HepG2 (cell line): ENCODE results near the gene OVOL3. TPM values are rescaled to one million over a fixed set of nuclear protein-coding genes. Genes with fewer than 3 reads are reported as not detected.
A peak's percentile ranks its signal among the peaks of the same experiment; 100 is the strongest.

Experiments used
- E2F2 ChIP-seq: sonication (generic); formaldehyde crosslinking; IDR thresholded peaks from 2 replicates; pipeline ENCODE4 v1.4.0; 2020; ENCODE audit warnings: missing genetic modification reagents, borderline replicate concordance
- EZH2 ChIP-seq: conservative IDR thresholded peaks from 2 replicates; pipeline ENCODE4 v1.6.1; 2012; ENCODE audit warnings: mild to moderate bottlenecking, low read depth, low read length, moderate library complexity
- GMEB2 ChIP-seq: IDR thresholded peaks from 2 replicates; pipeline ENCODE4 v1.6.1; 2016; ENCODE audit warnings: missing biosample characterization, missing genetic modification reagents, low read depth
- HNF1B ChIP-seq: sonication (generic); formaldehyde crosslinking; IDR thresholded peaks from 2 replicates; pipeline ENCODE4 v1.5.1; 2020; ENCODE audit warnings: mild to moderate bottlenecking, moderate library complexity, missing genetic modification reagents
- JUND ChIP-seq: sonication (generic); formaldehyde crosslinking; IDR thresholded peaks from 2 replicates; pipeline ENCODE4 v1.8.0; 2022; ENCODE audit warnings: mild to moderate bottlenecking, missing genetic modification reagents
- LCORL ChIP-seq, 2 experiments: fragments of 450-650 bp in 1 of 2; sonication (generic) in 1 of 2; formaldehyde crosslinking in 1 of 2; IDR thresholded peaks; 2 replicates each; pipeline versions ENCODE4 v1.5.0 to v1.6.1; 2017 to 2020; ENCODE audit warnings: antibody characterized with exemption in 1 of 2, missing genetic modification reagents in 1 of 2
- MBNL3 ChIP-seq: fragments of 250-450 bp; sonication (Bioruptor Pico); conservative IDR thresholded peaks from 2 replicates; pipeline ENCODE4 v1.8.0; 2022; ENCODE audit warnings: mild to moderate bottlenecking, inconsistent platforms
- MTA1 ChIP-seq: sonication (generic); formaldehyde crosslinking; IDR thresholded peaks from 2 replicates; pipeline ENCODE4 v1.4.0; 2020; ENCODE audit warnings: missing genetic modification reagents, mild to moderate bottlenecking, borderline replicate concordance
- NFATC3 ChIP-seq: sonication (generic); formaldehyde crosslinking; IDR thresholded peaks from 2 replicates; pipeline ENCODE4 v1.5.1; 2020; ENCODE audit warnings: mild to moderate bottlenecking, missing genetic modification reagents
- SNRNP70 ChIP-seq: fragments of 200-400 bp; formaldehyde crosslinking; IDR thresholded peaks from 2 replicates; pipeline ENCODE4 v1.6.1; 2017; ENCODE audit warnings: mild to moderate bottlenecking, low read depth, low read length, moderate library complexity
- SYNCRIP ChIP-seq: fragments of 200-400 bp; formaldehyde crosslinking; IDR thresholded peaks from 2 replicates; pipeline ENCODE4 v1.6.1; 2018; ENCODE audit warnings: mild to moderate bottlenecking, low read depth, low read length; ENCODE audit not compliant: insufficient read depth
- YY1 ChIP-seq: IDR thresholded peaks from 2 replicates; pipeline ENCODE4 v1.6.1; 2011; ENCODE audit warnings: low read length, low read depth, moderate library complexity, mild to moderate bottlenecking; ENCODE audit not compliant: insufficient read depth, insufficient replicate concordance
- ZBTB7A ChIP-seq: sonication (generic); formaldehyde crosslinking; IDR thresholded peaks from 2 replicates; pipeline ENCODE4 v1.8.0; 2022; ENCODE audit warnings: mild to moderate bottlenecking, missing genetic modification reagents
- ZMYM4 ChIP-seq: sonication (generic); formaldehyde crosslinking; IDR thresholded peaks from 2 replicates; pipeline ENCODE4 v1.8.1; 2023; ENCODE audit warnings: mild to moderate bottlenecking, missing genetic modification reagents
- ZNF263 ChIP-seq: sonication (generic); formaldehyde crosslinking; IDR thresholded peaks from 2 replicates; pipeline ENCODE4 v1.4.0; 2020; ENCODE audit warnings: missing genetic modification reagents
- ZNF430 ChIP-seq: sonication (generic); formaldehyde crosslinking; IDR thresholded peaks from 2 replicates; pipeline ENCODE4 v1.9.0; 2021; ENCODE audit warnings: mild to moderate bottlenecking, missing genetic modification reagents
- ZNF616 ChIP-seq: sonication (generic); formaldehyde crosslinking; IDR thresholded peaks from 2 replicates; pipeline ENCODE4 v1.5.0; 2020; ENCODE audit warnings: low read depth, mild to moderate bottlenecking, missing genetic modification reagents
- ZSCAN20 ChIP-seq: sonication (generic); formaldehyde crosslinking; IDR thresholded peaks from 2 replicates; pipeline ENCODE4 v1.4.0; 2020; ENCODE audit warnings: missing genetic modification reagents, mild to moderate bottlenecking, borderline replicate concordance
- polyA plus RNA-seq, 8 experiments: library from polyadenylated mRNA; depleted of rRNA in 3 of 8; stranded (reverse) in 7 of 8; unstranded in 1 of 8; fragments of >200 nt; fragmentation: Illumina TruSeq in 4 of 8; extraction: Trizol in 4 of 8; gene quantifications; 2 replicates each; pipeline versions ENCODE4 v1.2.1 to v1.2.3, GENCODE V29; 2011 to 2016; ENCODE audit warnings: low read depth in 4 of 8, missing spikeins in 1 of 8, mixed read lengths in 1 of 8; ENCODE audit not compliant: insufficient read depth in 1 of 8
- total RNA-seq, 5 experiments: library from RNA; depleted of rRNA; stranded (reverse); fragments of >200 nt; fragmentation: Illumina TruSeq; extraction: Trizol; gene quantifications; 2 replicates each; pipeline ENCODE4 v1.2.3, GENCODE V29; 2016; ENCODE audit warnings: low read depth in 1 of 5
- TF ChIP-seq, protein P1 (sequence below): fragments of 450-650 bp; IDR thresholded peaks from 2 replicates; pipeline ENCODE4 v1.6.1; 2016
- TF ChIP-seq, protein P2 (sequence below): sonication (generic); formaldehyde crosslinking; IDR thresholded peaks from 2 replicates; pipeline ENCODE4 v1.5.1; 2020; ENCODE audit warnings: mild to moderate bottlenecking, missing genetic modification reagents, borderline replicate concordance

Gene OVOL3
- total and polyA plus RNA-seq, 2 of the 13 experiments (the other 11 are each of a cell fraction or from before 2014, with no cell fraction given): not detected

DNA sequence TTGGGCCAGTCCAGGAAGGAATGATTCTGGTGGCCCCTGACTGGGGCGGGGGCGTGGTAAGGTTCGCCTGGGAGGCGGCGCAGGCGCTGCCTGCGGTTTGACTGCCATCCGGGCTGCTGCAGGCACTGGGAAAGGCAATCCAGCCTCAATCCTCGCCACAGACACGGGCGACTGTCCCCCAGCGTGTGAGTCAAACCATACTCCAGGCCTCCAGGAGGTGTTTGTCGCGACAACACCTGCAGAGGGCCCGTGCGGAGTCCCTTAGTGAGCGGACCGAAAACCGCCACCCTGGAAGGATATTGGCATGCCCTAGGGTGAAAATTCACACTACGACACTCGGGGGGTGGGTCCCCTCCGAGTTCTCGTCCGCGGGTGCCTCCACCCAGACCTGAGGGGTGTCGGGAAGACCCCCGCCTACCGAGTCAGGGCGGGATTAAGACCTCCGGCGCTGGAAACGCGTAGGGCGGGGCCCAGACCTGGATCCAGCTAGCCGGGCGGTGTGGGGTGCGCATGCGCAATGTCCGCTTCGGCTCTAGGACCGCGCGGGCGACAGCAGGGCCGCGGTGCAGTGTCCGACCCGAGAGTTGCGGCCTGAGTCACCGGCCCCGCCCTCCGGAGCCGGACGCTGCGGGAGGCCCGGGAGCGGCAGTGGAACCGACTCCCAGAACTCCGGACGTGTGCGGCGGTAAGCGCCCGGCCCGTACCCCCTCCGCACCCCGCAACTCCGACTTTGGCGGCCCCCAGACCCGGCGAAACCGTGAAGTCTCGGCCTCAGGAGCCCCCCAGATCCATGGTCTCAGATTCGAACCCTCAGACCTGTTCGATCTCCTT, 28.7 kb downstream of the OVOL3 start, which contains the start of gene CAPNS1 (continued):
- TF ChIP-seq HNF1B (CRISPR knock-in tag) (peak; percentile 28; the same call in 1 of the 2 replicates), SYNCRIP (no peak), ZNF430 (CRISPR knock-in tag) (peak; percentile 88), MBNL3 (CRISPR knock-in tag) (no peak), YY1 (peak; percentile 64), EZH2 (no peak), ZNF263 (CRISPR knock-in tag) (no peak; the same call in 1 of the 2 replicates), LCORL (IDR thresholded peaks at IDR 0.05) (no peak), LCORL (CRISPR knock-in tag; IDR thresholded peaks at IDR 0.05) (peak; percentile 60), E2F2 (CRISPR knock-in tag) (no peak; the same call in 1 of the 2 replicates), SNRNP70 (no peak), ZMYM4 (CRISPR knock-in tag) (peak; percentile 92), NFATC3 (CRISPR knock-in tag) (no peak), JUND (CRISPR knock-in tag) (peak; percentile 66), MTA1 (CRISPR knock-in tag) (no peak), GMEB2 (CRISPR knock-in tag) (no peak), ZBTB7A (CRISPR knock-in tag) (peak; percentile 68; the same call in 1 of the 2 replicates), ZSCAN20 (CRISPR knock-in tag) (0 out of 2 replicates have a peak, but pooled peaks have one; percentile 73), ZNF616 (CRISPR knock-in tag) (peak; percentile 90)
- TF ChIP-seq, protein P1, sequence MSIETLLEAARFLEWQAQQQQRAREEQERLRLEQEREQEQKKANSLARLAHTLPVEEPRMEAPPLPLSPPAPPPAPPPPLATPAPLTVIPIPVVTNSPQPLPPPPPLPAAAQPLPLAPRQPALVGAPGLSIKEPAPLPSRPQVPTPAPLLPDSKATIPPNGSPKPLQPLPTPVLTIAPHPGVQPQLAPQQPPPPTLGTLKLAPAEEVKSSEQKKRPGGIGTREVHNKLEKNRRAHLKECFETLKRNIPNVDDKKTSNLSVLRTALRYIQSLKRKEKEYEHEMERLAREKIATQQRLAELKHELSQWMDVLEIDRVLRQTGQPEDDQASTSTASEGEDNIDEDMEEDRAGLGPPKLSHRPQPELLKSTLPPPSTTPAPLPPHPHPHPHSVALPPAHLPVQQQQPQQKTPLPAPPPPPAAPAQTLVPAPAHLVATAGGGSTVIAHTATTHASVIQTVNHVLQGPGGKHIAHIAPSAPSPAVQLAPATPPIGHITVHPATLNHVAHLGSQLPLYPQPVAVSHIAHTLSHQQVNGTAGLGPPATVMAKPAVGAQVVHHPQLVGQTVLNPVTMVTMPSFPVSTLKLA: no peak
- TF ChIP-seq, protein P2, sequence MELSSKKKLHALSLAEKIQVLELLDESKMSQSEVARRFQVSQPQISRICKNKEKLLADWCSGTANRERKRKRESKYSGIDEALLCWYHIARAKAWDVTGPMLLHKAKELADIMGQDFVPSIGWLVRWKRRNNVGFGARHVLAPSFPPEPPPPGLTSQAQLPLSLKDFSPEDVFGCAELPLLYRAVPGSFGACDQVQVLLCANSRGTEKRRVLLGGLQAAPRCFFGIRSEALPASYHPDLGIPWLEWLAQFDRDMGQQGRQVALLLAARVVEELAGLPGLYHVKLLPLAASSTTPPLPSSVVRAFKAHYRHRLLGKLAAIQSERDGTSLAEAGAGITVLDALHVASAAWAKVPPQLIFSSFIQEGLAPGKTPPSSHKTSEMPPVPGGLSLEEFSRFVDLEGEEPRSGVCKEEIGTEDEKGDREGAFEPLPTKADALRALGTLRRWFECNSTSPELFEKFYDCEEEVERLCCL (CRISPR knock-in tag): no peak
